Measurements from ENCODE around the gene CFAP210. TPM values are rescaled to one million over a fixed set of nuclear protein-coding genes. Genes with fewer than 3 reads are reported as not detected.

CFAP210 gene
- total RNA-seq, 1 experiment from 2014 or later = not detected

GRCh38 chr2:169696381-169696780 is 2.2 kb upstream of the CFAP210 start:
- no peaks in the 10 kb centered on the region for H3K9me2 ChIP-seq (ENCODE audit: insufficient read depth)
- TF ChIP-seq SP1 (IDR thresholded peaks at IDR 0.05; ENCODE audit: low read depth) (no peak), JUND (IDR thresholded peaks at IDR 0.05) (no peak), ATF3 (IDR thresholded peaks at IDR 0.05) (no peak)
- H3K4me2 ChIP-seq (ENCODE audit: low read length) = no peak overlapping the region
- intact Hi-C loops (cut with micrococcal nuclease) = no loop called here
- peaks cover 0 to 25% of the 10 kb centered on the region in 2 experiments; a peak in 3 of 4 replicates for H3K4me1 ChIP-seq (ENCODE audit: control insufficient read depth in 1 of 2, insufficient read depth in 2 of 2, low read length in 2 of 2)
- H2AFZ ChIP-seq (ENCODE audit: low read depth, low read length, poor library complexity, severe bottlenecking) = no peak overlapping the region
- H3K79me2 ChIP-seq (ENCODE audit: insufficient read depth, low read length) = peaks cover 6% of the 10 kb centered on the region; the same call in 1 of the 2 replicates
- ATAC-seq (no peak), DNase-seq (ENCODE audit: low read depth, low spot score) (no peak)
- RAD21 ChIA-PET (ENCODE audit: low non-redundant PET in 1 of 2, low total read pairs in 2 of 2, uncharacterized antibody in 2 of 2, unreplicated experiment in 2 of 2) = no interaction called here
- no peak overlapping the region for H3K27ac ChIP-seq (ENCODE audit: low read depth, low read length)
- CTCF ChIA-PET = no interaction called here
- no peaks in the 10 kb centered on the region for H3K27me3 ChIP-seq (ENCODE audit: insufficient read depth, low read length)
- no peaks in the 10 kb centered on the region for H4K20me1 ChIP-seq (ENCODE audit: insufficient read depth)
- POLR2A ChIA-PET = no interaction called here
- no peak overlapping the region for H3K4me3 ChIP-seq (replicated peaks in 1 of 2; ENCODE audit: low read depth in 1 of 2, low read length in 2 of 2)
- no peak overlapping the region for H3K9ac ChIP-seq (ENCODE audit: low read length)
- H3K9me3 ChIP-seq (ENCODE audit: control insufficient read depth in 1 of 2, insufficient read depth in 1 of 2, low read depth in 1 of 2, low read length in 2 of 2) = no peaks in the 10 kb centered on the region
- no peaks in the 10 kb centered on the region; a peak in 1 of 4 replicates for H3K36me3 ChIP-seq (ENCODE audit: control insufficient read depth in 1 of 2, insufficient read depth in 2 of 2, low read length in 2 of 2)
- no TSS peak for BruUV-seq (replicated peaks)

DNA sequence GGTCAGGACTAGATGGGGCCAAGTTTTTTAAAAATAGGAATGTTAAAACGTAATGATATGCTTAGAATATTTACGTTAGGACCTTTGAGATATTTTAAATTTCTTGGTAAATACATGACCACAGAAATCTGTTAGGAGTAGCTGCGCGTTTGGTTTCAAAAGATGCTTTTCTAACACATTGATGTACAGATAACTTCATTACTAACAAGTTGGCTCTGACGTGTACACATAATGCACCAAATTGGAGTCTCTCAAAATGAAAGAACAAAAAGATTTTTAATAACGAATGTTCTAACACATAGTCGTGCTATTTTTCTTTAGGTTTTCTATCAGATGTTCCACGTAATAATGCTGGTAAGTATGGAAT is 672 bp upstream of the CFAP210 start:
- Histone ChIP-seq H3K9ac (ENCODE audit: low read length) (peak overlapping the region; percentile 83), H2AFZ (ENCODE audit: low read depth, low read length, poor library complexity, severe bottlenecking) (no peak overlapping the region), H4K20me1 (ENCODE audit: insufficient read depth) (no peaks in the 10 kb centered on the region), H3K4me2 (ENCODE audit: low read length) (peak overlapping the region; percentile 100), H3K27me3 (ENCODE audit: insufficient read depth, low read length) (no peaks in the 10 kb centered on the region), H3K9me2 (ENCODE audit: insufficient read depth) (no peaks in the 10 kb centered on the region), H3K9me3 (ENCODE audit: control insufficient read depth in 1 of 2, insufficient read depth in 1 of 2, low read depth in 1 of 2, low read length in 2 of 2) (no peaks in the 10 kb centered on the region), H3K79me2 (ENCODE audit: insufficient read depth, low read length) (peaks cover 6% of the 10 kb centered on the region; the same call in 1 of the 2 replicates), H3K4me3 (replicated peaks in 1 of 2; ENCODE audit: low read depth in 1 of 2, low read length in 2 of 2) (peak overlapping the region; percentile 76 to 87), H3K4me1 (ENCODE audit: control insufficient read depth in 1 of 2, insufficient read depth in 2 of 2, low read length in 2 of 2) (peaks cover 0 to 25% of the 10 kb centered on the region in 2 experiments; a peak in 3 of 4 replicates), H3K36me3 (ENCODE audit: control insufficient read depth in 1 of 2, insufficient read depth in 2 of 2, low read length in 2 of 2) (no peaks in the 10 kb centered on the region; a peak in 1 of 4 replicates), H3K27ac (ENCODE audit: low read depth, low read length) (peak overlapping the region; percentile 77)
- ChIA-PET POLR2A (no interaction called here), RAD21 (ENCODE audit: low non-redundant PET in 1 of 2, low total read pairs in 2 of 2, uncharacterized antibody in 2 of 2, unreplicated experiment in 2 of 2) (no interaction called here), CTCF (no interaction called here)
- TF ChIP-seq EZH2 (IDR thresholded peaks at IDR 0.05) (no peak), RAD21 (IDR thresholded peaks at IDR 0.05; ENCODE audit: low read depth) (no peak), SIN3A (IDR thresholded peaks at IDR 0.05; ENCODE audit: low read depth) (no peak), ZFX (IDR thresholded peaks at IDR 0.05) (0 out of 2 replicates have a peak, but pooled peaks have one; percentile 17), TCF7L2 (IDR thresholded peaks at IDR 0.05; ENCODE audit: borderline replicate concordance, extremely low read depth, insufficient read depth, insufficient read length) (no peak)
- TF ChIP-seq, protein P1, sequence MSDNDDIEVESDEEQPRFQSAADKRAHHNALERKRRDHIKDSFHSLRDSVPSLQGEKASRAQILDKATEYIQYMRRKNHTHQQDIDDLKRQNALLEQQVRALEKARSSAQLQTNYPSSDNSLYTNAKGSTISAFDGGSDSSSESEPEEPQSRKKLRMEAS (IDR thresholded peaks at IDR 0.05) = no peak
- TF ChIP-seq, protein P2, sequence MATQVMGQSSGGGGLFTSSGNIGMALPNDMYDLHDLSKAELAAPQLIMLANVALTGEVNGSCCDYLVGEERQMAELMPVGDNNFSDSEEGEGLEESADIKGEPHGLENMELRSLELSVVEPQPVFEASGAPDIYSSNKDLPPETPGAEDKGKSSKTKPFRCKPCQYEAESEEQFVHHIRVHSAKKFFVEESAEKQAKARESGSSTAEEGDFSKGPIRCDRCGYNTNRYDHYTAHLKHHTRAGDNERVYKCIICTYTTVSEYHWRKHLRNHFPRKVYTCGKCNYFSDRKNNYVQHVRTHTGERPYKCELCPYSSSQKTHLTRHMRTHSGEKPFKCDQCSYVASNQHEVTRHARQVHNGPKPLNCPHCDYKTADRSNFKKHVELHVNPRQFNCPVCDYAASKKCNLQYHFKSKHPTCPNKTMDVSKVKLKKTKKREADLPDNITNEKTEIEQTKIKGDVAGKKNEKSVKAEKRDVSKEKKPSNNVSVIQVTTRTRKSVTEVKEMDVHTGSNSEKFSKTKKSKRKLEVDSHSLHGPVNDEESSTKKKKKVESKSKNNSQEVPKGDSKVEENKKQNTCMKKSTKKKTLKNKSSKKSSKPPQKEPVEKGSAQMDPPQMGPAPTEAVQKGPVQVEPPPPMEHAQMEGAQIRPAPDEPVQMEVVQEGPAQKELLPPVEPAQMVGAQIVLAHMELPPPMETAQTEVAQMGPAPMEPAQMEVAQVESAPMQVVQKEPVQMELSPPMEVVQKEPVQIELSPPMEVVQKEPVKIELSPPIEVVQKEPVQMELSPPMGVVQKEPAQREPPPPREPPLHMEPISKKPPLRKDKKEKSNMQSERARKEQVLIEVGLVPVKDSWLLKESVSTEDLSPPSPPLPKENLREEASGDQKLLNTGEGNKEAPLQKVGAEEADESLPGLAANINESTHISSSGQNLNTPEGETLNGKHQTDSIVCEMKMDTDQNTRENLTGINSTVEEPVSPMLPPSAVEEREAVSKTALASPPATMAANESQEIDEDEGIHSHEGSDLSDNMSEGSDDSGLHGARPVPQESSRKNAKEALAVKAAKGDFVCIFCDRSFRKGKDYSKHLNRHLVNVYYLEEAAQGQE (IDR thresholded peaks at IDR 0.05; ENCODE audit: low read depth) = no peak
- BruUV-seq (replicated peaks) = no TSS peak
- intact Hi-C loops (cut with micrococcal nuclease) = no loop called here
- ATAC-seq (no peak), DNase-seq (ENCODE audit: low read depth, low spot score) (no peak)

Measured in HCT116 (cell line).